ENCODE measurements around the gene BBOX1. TPM values are rescaled to one million over a fixed set of nuclear protein-coding genes. Genes with fewer than 3 reads are reported as not detected.

Gene BBOX1
- total and polyA plus RNA-seq, 2 of the 8 experiments (the other 6 are each of a cell fraction or from before 2014, with no cell fraction given) = not detected

DNA sequence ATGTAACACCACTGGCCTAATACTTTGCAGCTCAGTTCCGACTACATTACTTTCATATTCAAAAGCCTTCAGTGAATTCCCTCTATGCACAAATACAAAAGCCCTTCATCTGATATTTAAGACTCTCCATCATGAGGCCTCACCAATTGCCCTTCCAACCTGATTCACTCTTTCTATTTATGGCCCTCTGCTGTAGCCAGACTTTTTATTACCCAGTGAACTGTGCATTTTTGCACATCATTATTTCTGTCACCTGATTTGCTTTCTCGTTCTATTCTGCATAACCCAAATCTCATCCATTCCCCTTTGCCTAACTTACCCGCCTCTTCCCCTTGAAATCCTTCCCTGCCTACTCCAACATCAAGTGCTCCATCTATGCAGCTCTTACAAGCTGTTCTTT is 78.3 kb downstream of the BBOX1 start:
- DNase-seq (ENCODE audit: low read depth in 1 of 2, low spot score in 2 of 2) (no peak), FAIRE-seq (no peak)
- H3K4ac ChIP-seq (replicated peaks; ENCODE audit: insufficient read length, low read depth, low read length) = no peak overlapping the region
- no peak overlapping the region for H2BK120ac ChIP-seq (replicated peaks; ENCODE audit: low read depth, low read length)
- no peak overlapping the region for H3K4me3 ChIP-seq (ENCODE audit: extremely low read depth in 1 of 4, insufficient read depth in 2 of 4, low read depth in 3 of 4, low read length in 4 of 4)
- H4K8ac ChIP-seq (ENCODE audit: extremely low read depth, insufficient read depth, low read length) = no peak overlapping the region
- peaks cover 0 to 2% (median 0%) of the 10 kb centered on the region in 4 experiments; a peak in 1 of 7 replicates for H3K4me1 ChIP-seq (replicated peaks in 1 of 4; ENCODE audit: control insufficient read depth in 3 of 4, insufficient read depth in 4 of 4, low read length in 3 of 4)
- no peaks in the 10 kb centered on the region; the same call in 1 of the 2 replicates for H3K23me2 ChIP-seq (ENCODE audit: low read depth, low read length)
- no peaks in the 10 kb centered on the region for H3K79me1 ChIP-seq (ENCODE audit: low read depth, low read length)
- no peak overlapping the region for H3K4me2 ChIP-seq (ENCODE audit: insufficient read depth in 1 of 2, low read depth in 2 of 2, low read length in 2 of 2)
- no peak overlapping the region for H2BK15ac ChIP-seq (ENCODE audit: low read length)
- POLR2A ChIA-PET (ENCODE audit: partially characterized antibody) = interaction anchor here (0.7 kb wide), 1 partner anchor 31 kb away, joined by 4 read pairs; no protein-coding TSS in a partner anchor
- no peaks in the 10 kb centered on the region for H3K36me3 ChIP-seq (ENCODE audit: control insufficient read depth in 2 of 4, insufficient read depth in 4 of 4, low read length in 3 of 4)
- no peak overlapping the region for H3K27ac ChIP-seq (ENCODE audit: low read depth, low read length)
- no peaks in the 10 kb centered on the region for H3K27me3 ChIP-seq (replicated peaks in 1 of 4; ENCODE audit: control insufficient read depth in 3 of 4, extremely low read depth in 1 of 4, insufficient read depth in 3 of 4, low read length in 3 of 4)
- no peaks in the 10 kb centered on the region for H3K79me2 ChIP-seq (ENCODE audit: control insufficient read depth in 1 of 2, insufficient read depth in 2 of 2, low read length in 2 of 2)
- 80% methylated on average over 3 of the region's 3 CpGs; no CpG with 5 or more reads in 1 of the 2 experiments for WGBS, 2 experiments (ENCODE audit: extremely low coverage in 1 of 2, insufficient coverage in 1 of 2, insufficient read length in 1 of 2, insufficient replicate concordance in 2 of 2, low coverage in 1 of 2, low lambda C conversion rate in 2 of 2, missing lambda C conversion rate in 1 of 2)
- no peak overlapping the region for H2BK12ac ChIP-seq (ENCODE audit: low read depth, low read length)
- no peak overlapping the region for H2AFZ ChIP-seq (ENCODE audit: low read length)
- no peaks in the 10 kb centered on the region for H3K9me3 ChIP-seq (ENCODE audit: insufficient read depth in 2 of 2, low read depth in 1 of 2, low read length in 1 of 2)
- no peak overlapping the region for H3K14ac ChIP-seq (ENCODE audit: insufficient read length)
- no peak overlapping the region for H3K18ac ChIP-seq (ENCODE audit: extremely low read depth, low read length)
- no peak overlapping the region for H4K5ac ChIP-seq (ENCODE audit: insufficient read length, low read depth, low read length)
- no peaks in the 10 kb centered on the region for H4K20me1 ChIP-seq (replicated peaks in 1 of 2; ENCODE audit: control insufficient read depth in 1 of 2, insufficient read depth in 2 of 2, low read length in 2 of 2)
- CTCF ChIA-PET (ENCODE audit: partially characterized antibody) = no interaction called here
- H3K9ac ChIP-seq (replicated peaks in 1 of 4; ENCODE audit: extremely low read depth in 1 of 4, low read depth in 3 of 4, low read length in 3 of 4) = no peak overlapping the region
- H3K23ac ChIP-seq (ENCODE audit: insufficient read length) = no peak overlapping the region
- H4K91ac ChIP-seq (replicated peaks; ENCODE audit: insufficient read length, low read length) = no peak overlapping the region
- H2BK20ac ChIP-seq (ENCODE audit: low read length) = no peak overlapping the region
- H3K56ac ChIP-seq (replicated peaks; ENCODE audit: insufficient read length, low read depth, low read length) = no peak overlapping the region
- H2BK5ac ChIP-seq (ENCODE audit: low read depth, low read length) = no peak overlapping the region
- H2AK5ac ChIP-seq (ENCODE audit: low read depth, low read length) = no peak overlapping the region

All from H1 (cell line).